ENCODE measurements around the gene PLOD2. TPM values are rescaled to one million over a fixed set of nuclear protein-coding genes. Genes with fewer than 3 reads are reported as not detected.
A peak's percentile ranks its signal among the peaks of the same experiment; 100 is the strongest.

PLOD2 gene
- total and polyA plus RNA-seq, 12 donors, result 12.5 to 44.6 (median 16.8) TPM

- H3K4me1 ChIP-seq, result peaks cover 0 to 2% (median 0%) of the 10 kb centered on the region in 9 donors
- TF ChIP-seq CTCF (IDR thresholded peaks at IDR 0.05), result no peak
- H3K27me3 ChIP-seq, result no peaks in the 10 kb centered on the region
- WGBS, 2 donors, result 47 to 51% methylated on average over 2 of the region's 2 CpGs
- no peak overlapping the region for H3K27ac ChIP-seq
- H3K36me3 ChIP-seq, result peaks cover 0 to 5% (median 0%) of the 10 kb centered on the region in 9 donors
- intact Hi-C loops (cut with DNase I), result loop anchor here in 3 of 10 donors (5.0 to 10.0 kb wide), 2 partner anchors 122 to 410 kb away; no protein-coding TSS in a partner anchor
- no peak for ATAC-seq
- no peaks in the 10 kb centered on the region for H3K9me3 ChIP-seq
- no peak for DNase-seq
- no peak overlapping the region for H3K4me3 ChIP-seq
Observed at GRCh38 chr3:146184241-146185015, 23.4 kb upstream of the PLOD2 start.

- intact Hi-C loops (cut with DNase I), result loop anchor here in 1 of 10 donors (10.0 kb wide), 1 partner anchor 406 kb away; no protein-coding TSS in a partner anchor
- TF ChIP-seq CTCF (IDR thresholded peaks at IDR 0.05), result no peak
- no peak for ATAC-seq
Observed at GRCh38 chr3:146181216-146181615, 20.2 kb upstream of the PLOD2 start.

GRCh38 chr3:146180376-146180775 lies 19.4 kb upstream of the PLOD2 start:
- DNase-seq (no peak), ATAC-seq (no peak)
- no peak for TF ChIP-seq CTCF (IDR thresholded peaks at IDR 0.05)
- no peaks in the 10 kb centered on the region for H3K36me3 ChIP-seq
- intact Hi-C loops (cut with DNase I), result loop anchor here in 1 of 10 donors (10.0 kb wide), 1 partner anchor 406 kb away; no protein-coding TSS in a partner anchor
- no peaks in the 10 kb centered on the region for H3K27me3 ChIP-seq
- no peak overlapping the region for H3K27ac ChIP-seq
- no peak overlapping the region for H3K4me3 ChIP-seq
- WGBS, 2 donors, result 88 to 96% methylated on average over 6 of the region's 6 CpGs
- no peaks in the 10 kb centered on the region for H3K9me3 ChIP-seq
- H3K4me1 ChIP-seq, result peaks cover 0 to 9% (median 0%) of the 10 kb centered on the region in 9 donors

More at GRCh38 chr3:146181216-146181615, 20.2 kb upstream of the PLOD2 start:
- Histone ChIP-seq H3K4me1 (peaks cover 0 to 9% (median 0%) of the 10 kb centered on the region in 9 donors), H3K36me3 (no peaks in the 10 kb centered on the region), H3K9me3 (no peaks in the 10 kb centered on the region), H3K4me3 (no peak overlapping the region), H3K27ac (no peak overlapping the region), H3K27me3 (no peaks in the 10 kb centered on the region)
- 95 to 97% methylated on average over 5 of the region's 5 CpGs for WGBS, 2 donors
- DNase-seq, result no peak

- 73 to 75% methylated on average over 6 of the region's 6 CpGs for WGBS, 2 donors
- H3K27ac ChIP-seq, result peak overlapping the region in 4 of 10 donors; percentile 15 to 66 (median 24)
- H3K9me3 ChIP-seq, result no peaks in the 10 kb centered on the region
- no peaks in the 10 kb centered on the region for H3K36me3 ChIP-seq
- TF ChIP-seq CTCF (IDR thresholded peaks at IDR 0.05), result no peak
- no peak overlapping the region for H3K4me3 ChIP-seq
- intact Hi-C loops (cut with DNase I), result no loop called here
- H3K27me3 ChIP-seq, result no peaks in the 10 kb centered on the region
- ATAC-seq, result peak in 1 of 8 donors; percentile 47
- DNase-seq, result no peak
- H3K4me1 ChIP-seq, result peaks cover 0 to 9% (median 0%) of the 10 kb centered on the region in 9 donors
Observed at GRCh38 chr3:146178006-146178689, 17.2 kb upstream of the PLOD2 start.
